Fibroblast of villous mesenchyme (primary cell): ENCODE measurements around the gene MAST4. TPM values are rescaled to one million over a fixed set of nuclear protein-coding genes. Genes with fewer than 3 reads are reported as not detected.
A peak's percentile ranks its signal among the peaks of the same experiment; 100 is the strongest.

Experiments
- DNase-seq: peaks from one replicate; pipeline ENCODE4 v3.0.0-alpha.2; 2010; ENCODE audit warnings: low read depth
- H3K4me3 ChIP-seq: 2 replicates; pipeline ENCODE4 v1.5.1; 2011; ENCODE audit warnings: low read depth, mild to moderate bottlenecking, low read length
- total RNA-seq: library from RNA; depleted of rRNA; stranded (reverse); fragments of >200 nt; gene quantifications from 2 replicates; pipeline ENCODE4 v1.2.3, GENCODE V29; 2012
- TF ChIP-seq, protein P1 (sequence below): IDR thresholded peaks from 2 replicates; pipeline ENCODE4 v1.5.1; 2012; ENCODE audit warnings: low read depth, mild to moderate bottlenecking, low read length; ENCODE audit not compliant: insufficient read depth

The MAST4 gene
- total RNA-seq, 1 donor = 8.2 TPM

DNA sequence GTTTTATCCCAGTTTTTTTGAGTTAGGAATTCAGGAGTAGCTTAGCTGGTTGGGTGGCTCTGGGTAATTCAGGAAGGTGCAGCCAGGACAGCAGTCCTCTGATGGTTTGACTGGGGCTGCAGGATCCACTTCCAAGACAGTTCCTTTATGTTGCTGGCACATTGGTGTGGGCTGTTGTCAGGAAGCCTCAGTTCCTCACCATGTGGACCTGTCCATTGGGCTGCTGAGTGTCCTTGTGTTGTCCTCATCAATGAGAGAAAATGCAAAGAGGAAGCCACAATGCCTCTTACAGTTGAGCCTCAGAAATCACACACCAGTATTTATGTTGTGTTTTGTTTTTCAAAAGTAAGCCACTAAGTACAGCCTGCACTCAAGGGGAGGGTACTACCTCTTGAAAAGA lies 140.9 kb downstream of the MAST4 start:
- TF ChIP-seq, protein P1, sequence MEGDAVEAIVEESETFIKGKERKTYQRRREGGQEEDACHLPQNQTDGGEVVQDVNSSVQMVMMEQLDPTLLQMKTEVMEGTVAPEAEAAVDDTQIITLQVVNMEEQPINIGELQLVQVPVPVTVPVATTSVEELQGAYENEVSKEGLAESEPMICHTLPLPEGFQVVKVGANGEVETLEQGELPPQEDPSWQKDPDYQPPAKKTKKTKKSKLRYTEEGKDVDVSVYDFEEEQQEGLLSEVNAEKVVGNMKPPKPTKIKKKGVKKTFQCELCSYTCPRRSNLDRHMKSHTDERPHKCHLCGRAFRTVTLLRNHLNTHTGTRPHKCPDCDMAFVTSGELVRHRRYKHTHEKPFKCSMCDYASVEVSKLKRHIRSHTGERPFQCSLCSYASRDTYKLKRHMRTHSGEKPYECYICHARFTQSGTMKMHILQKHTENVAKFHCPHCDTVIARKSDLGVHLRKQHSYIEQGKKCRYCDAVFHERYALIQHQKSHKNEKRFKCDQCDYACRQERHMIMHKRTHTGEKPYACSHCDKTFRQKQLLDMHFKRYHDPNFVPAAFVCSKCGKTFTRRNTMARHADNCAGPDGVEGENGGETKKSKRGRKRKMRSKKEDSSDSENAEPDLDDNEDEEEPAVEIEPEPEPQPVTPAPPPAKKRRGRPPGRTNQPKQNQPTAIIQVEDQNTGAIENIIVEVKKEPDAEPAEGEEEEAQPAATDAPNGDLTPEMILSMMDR = no peak
- no peak for DNase-seq

DNA sequence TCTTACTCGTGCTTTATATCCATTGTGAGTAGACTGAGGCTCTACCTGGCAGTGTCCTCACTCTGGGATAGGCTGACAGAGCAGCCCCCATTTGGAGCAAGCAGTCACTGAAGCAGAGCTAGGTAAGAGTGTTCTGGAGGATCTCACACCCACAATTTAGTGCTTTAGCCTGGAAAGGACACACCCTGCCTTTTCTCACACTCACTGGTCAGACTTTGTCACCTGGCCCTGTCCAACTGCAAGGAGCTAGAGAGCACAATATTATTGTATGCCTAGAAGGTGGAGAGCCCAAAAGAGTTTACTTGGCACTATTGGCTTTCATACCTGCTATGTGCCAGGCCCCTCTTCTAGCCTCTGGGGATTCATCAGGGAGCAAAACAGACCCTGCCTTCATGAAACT lies 141.9 kb downstream of the MAST4 start:
- no peak overlapping the region for H3K4me3 ChIP-seq
- no peak for DNase-seq
- TF ChIP-seq, protein P1 = no peak

More for the DNA sequence above, 140.9 kb downstream of the MAST4 start:
- H3K4me3 ChIP-seq = no peak overlapping the region

DNA sequence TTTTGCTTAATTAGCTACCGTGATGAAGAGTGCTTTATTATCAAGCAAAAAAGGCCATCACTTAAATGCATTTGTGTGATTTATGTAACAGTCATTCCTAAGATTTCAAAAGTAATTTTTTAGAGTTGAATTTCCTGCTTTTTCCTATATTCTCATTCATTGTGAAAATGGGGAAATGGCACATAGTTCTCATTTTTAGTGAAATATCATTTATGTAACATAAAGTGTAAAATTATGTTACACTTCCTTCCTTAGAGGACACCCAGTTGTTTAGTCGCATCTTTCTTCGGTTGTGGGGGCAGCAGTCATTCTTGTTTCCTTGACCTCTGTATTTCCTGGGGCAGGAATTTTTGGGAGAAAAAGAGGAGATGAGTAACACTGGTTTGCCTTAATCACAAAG lies 142.8 kb downstream of the MAST4 start:
- TF ChIP-seq, protein P1 = no peak
- H3K4me3 ChIP-seq = no peak overlapping the region
- DNase-seq = no peak

DNA sequence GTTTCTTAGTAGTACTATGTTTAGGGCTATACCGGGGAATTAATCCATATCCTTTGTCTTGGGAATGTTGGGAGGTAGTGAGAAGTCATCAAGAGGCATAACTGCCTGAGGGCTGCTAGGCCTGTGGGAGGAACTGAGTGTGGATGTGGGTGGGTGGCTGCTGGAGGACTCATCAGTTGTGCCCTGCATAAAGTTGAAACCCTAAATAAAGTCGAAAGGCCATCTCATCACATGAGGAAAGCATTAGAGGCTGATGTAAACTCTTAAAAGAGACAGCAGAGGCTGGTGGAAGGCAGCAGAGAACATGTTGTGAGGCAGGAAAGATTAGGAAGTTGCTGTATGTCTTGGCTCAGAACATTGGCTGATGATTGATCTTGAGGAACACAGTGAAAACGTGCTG lies 143.8 kb downstream of the MAST4 start:
- TF ChIP-seq, protein P1 = no peak
- DNase-seq = no peak
- no peak overlapping the region for H3K4me3 ChIP-seq

DNA sequence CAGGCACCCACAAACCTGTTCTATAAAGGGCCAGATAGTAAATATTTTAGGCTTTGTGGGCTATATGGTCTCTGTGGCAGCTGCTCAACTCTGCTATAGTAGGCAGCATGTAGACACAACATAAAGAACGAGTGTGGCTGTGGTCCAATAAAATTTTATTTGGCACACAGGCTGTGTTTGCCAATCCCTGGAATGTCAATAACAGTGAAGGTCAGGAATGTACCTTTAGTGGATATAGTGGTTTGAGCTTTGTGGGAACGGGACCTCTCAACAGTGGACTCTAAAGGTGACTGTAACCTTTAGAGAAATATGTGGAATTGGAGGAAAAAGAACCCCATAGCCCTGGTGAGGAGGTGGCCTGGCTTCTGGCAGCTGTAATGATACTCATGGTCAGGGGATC lies 145.2 kb downstream of the MAST4 start:
- no peak for DNase-seq
- no peak overlapping the region for H3K4me3 ChIP-seq
- TF ChIP-seq, protein P1 = no peak

DNA sequence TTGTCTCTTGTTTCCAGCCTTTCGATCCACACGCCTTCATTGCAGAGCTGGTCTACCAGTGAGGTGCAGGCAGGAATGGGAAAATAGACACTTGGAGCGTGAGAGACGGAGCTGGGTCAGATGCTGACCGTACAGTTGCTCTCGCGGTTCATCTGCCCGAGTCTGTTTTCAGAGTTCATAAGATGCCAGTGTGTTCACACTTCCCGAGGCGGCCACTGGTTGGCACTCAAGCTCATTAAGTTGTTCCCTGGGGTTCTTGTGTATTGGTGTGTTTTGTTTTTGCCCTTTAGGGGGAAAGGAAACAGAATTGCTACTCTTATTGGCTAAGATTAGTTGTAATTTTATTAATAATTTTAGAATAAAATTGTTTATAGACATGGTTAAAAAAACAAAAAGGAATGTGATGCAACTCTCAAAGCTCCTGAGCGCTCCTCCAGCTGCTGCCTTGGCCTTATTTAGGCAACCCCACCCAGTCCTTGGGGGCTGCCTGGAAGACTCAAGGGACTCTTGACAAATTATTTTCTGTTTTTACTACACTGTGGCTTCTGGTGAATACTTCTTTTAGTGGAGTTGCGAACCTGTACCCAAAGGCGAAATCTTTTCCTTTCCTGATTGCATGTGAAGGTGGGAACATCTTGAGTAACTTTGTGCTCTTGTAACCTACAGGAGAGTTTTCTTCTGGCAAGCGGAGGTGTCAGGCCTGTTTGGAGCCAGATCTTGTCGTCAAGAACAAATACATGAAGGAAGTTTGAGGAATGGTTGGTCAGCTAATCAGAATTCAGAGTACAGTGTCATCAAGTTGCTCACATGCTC lies 146.1 kb downstream of the MAST4 start:
- TF ChIP-seq, protein P1 = peak; percentile 14
- H3K4me3 ChIP-seq = no peak overlapping the region
- no peak for DNase-seq

DNA sequence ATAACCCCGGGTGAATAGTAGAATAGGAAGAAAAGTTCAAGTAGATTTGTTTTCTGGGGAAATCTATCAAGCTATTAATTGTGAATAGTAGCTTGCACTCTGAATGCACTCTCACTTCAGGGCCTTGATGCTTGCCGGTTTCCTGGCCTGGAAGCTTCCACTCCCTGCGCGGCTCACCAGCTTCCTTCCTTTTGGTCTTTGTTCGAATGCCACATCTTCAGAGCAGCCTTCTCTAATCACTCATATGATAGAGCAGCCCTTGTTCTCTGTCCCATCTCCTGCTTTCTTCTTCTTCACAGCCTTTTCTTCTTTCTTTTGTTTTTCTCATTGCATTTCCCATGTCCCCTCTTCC lies 146.7 kb downstream of the MAST4 start:
- TF ChIP-seq, protein P1 = no peak
- no peak for DNase-seq
- H3K4me3 ChIP-seq = no peak overlapping the region
